ENCODE data around the gene NOC2L. TPM values are rescaled to one million over a fixed set of nuclear protein-coding genes. Genes with fewer than 3 reads are reported as not detected.

Gene NOC2L
- total RNA-seq, 4 donors from 2014 or later: 31.9 to 39.8 (median 34.6) TPM

DNA sequence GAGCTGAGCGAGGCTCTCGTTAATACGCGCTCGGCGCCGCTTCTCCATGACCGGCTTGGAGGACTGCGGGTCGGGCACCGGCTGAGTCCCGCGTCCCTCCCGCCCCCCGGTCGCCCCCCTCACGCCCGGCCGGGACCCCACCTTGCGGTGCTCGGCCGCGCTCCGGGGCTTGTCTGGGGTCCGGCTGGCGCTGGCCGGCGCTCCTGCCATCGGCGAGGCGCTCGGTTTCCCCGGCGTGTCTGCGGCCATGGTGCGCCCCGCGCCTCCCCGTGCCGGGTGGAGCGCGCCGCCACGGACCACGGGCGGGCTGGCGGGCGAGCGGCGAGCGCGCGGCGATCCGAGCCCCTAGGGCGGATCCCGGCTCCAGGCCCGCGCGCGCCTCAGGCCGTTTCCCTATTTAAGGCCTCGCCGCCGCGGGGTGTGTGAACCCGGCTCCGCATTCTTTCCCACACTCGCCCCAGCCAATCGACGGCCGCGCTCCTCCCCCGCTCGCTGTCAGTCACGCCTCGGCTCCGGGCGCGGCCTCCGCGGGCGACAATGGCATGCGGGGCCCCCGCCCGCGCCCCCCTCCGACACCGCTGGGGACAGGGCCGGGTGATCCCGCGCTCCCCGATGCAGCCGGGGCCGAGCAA lies 40.8 kb upstream of the NOC2L start, which contains the start of gene HES4:
HES4 (minus strand) TSS at position 373 of the 632 bp plus-strand sequence; CDS start at position 249, 124 bp downstream.
- 0 to 20% methylated on average over 2 to 8 of the region's 95 CpGs for WGBS, 2 donors
- intact Hi-C loops (cut with DNase I): no loop called here
- Histone ChIP-seq H3K27ac (peak within 1 kb of the TSS; percentile 94 to 97 (median 95)), H3K4me3 (replicated peaks in 1 of 3) (peak within 1 kb of the TSS; percentile 38 to 73 (median 54)), H3K36me3 (no peaks in the 10 kb centered on the region), H3K9me3 (no peaks in the 10 kb centered on the region), H3K4me1 (peaks cover 20 to 37% of the 10 kb centered on the region in 2 donors), H3K27me3 (no peaks in the 10 kb centered on the region)
- DNase-seq: peak; percentile 86 to 88
- TF ChIP-seq POLR2A (IDR thresholded peaks at IDR 0.05): peak; percentile 45 to 84
- TF ChIP-seq, protein P1, sequence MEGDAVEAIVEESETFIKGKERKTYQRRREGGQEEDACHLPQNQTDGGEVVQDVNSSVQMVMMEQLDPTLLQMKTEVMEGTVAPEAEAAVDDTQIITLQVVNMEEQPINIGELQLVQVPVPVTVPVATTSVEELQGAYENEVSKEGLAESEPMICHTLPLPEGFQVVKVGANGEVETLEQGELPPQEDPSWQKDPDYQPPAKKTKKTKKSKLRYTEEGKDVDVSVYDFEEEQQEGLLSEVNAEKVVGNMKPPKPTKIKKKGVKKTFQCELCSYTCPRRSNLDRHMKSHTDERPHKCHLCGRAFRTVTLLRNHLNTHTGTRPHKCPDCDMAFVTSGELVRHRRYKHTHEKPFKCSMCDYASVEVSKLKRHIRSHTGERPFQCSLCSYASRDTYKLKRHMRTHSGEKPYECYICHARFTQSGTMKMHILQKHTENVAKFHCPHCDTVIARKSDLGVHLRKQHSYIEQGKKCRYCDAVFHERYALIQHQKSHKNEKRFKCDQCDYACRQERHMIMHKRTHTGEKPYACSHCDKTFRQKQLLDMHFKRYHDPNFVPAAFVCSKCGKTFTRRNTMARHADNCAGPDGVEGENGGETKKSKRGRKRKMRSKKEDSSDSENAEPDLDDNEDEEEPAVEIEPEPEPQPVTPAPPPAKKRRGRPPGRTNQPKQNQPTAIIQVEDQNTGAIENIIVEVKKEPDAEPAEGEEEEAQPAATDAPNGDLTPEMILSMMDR (IDR thresholded peaks at IDR 0.05): no peak

DNA sequence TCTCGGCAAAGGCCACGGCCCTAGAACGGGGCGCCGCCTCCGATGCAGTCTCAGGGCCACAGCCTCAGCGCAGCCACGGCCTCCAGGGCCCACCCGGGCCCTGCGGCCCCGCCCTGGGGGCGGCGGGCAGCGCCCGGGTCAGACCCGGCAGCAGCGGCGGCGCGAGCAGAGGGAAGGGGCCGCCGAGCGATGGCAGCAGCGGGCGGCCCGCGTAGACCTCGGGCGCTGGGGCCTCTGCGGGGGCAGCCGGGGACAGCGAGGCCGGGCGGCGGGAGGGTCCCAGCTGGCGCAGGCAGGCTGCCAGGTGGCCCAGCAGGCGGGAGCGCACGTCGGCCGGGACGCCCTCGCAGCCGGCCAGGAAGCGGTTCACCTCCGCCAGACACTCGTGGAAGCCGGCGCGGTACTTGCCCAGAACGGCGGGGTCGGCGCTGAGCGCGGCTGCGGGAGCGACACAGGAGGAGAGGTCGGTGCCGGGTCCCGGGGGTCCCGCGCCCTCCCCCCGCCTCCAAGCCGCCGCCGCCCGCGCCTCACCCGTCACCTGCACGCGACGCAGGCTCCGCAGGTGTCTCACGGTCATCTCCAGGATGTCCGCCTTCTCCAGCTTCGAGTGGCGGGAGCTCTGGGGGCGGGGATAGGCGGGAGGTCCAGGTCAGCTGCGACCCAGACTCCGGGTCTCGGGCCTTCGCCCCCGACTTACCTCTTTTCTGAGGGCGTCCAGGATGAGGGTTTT lies 40.1 kb upstream of the NOC2L start:
- WGBS, 2 donors: no CpG with 5 or more reads among the region's 86 CpGs
- Histone ChIP-seq H3K27me3 (no peaks in the 10 kb centered on the region), H3K36me3 (no peaks in the 10 kb centered on the region), H3K4me3 (replicated peaks in 1 of 3) (peak overlapping the region in 1 of 3 donors; percentile 73), H3K27ac (peak overlapping the region; percentile 36 to 94 (median 75)), H3K4me1 (peaks cover 18 to 31% of the 10 kb centered on the region in 2 donors), H3K9me3 (no peaks in the 10 kb centered on the region)
- DNase-seq: peak in 1 of 2 donors; percentile 30
- TF ChIP-seq, protein P1 (IDR thresholded peaks at IDR 0.05): peak in 1 of 6 experiments; percentile 9
- no peak for TF ChIP-seq POLR2A (IDR thresholded peaks at IDR 0.05)
- intact Hi-C loops (cut with DNase I): no loop called here

DNA sequence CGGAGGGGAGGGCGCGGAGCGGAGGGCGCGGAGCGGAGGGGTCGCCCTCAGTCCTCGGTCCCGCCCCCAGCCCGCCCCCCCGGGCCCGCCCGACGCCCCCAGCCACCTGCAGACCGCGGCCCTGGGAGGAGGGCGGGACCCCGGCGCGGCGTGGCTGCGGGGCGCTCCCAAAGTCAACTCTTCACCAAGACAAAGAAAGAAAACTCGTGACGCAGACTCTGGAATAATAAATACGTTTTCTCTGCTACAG lies 39.6 kb upstream of the NOC2L start:
- DNase-seq: no peak
- peak overlapping the region in 1 of 3 donors; percentile 73 for H3K4me3 ChIP-seq (replicated peaks in 1 of 3)
- peak overlapping the region in 1 of 3 donors; percentile 75 for H3K27ac ChIP-seq
- H3K27me3 ChIP-seq: no peaks in the 10 kb centered on the region
- H3K9me3 ChIP-seq: no peaks in the 10 kb centered on the region
- TF ChIP-seq, protein P1 (IDR thresholded peaks at IDR 0.05): no peak
- TF ChIP-seq POLR2A (IDR thresholded peaks at IDR 0.05): no peak
- H3K36me3 ChIP-seq: no peaks in the 10 kb centered on the region
- H3K4me1 ChIP-seq: peaks cover 18 to 28% of the 10 kb centered on the region in 2 donors
- WGBS, 2 donors: 6% methylated on average over 10 of the region's 27 CpGs; no CpG with 5 or more reads in 1 of the 2 donors
- intact Hi-C loops (cut with DNase I): no loop called here

DNA sequence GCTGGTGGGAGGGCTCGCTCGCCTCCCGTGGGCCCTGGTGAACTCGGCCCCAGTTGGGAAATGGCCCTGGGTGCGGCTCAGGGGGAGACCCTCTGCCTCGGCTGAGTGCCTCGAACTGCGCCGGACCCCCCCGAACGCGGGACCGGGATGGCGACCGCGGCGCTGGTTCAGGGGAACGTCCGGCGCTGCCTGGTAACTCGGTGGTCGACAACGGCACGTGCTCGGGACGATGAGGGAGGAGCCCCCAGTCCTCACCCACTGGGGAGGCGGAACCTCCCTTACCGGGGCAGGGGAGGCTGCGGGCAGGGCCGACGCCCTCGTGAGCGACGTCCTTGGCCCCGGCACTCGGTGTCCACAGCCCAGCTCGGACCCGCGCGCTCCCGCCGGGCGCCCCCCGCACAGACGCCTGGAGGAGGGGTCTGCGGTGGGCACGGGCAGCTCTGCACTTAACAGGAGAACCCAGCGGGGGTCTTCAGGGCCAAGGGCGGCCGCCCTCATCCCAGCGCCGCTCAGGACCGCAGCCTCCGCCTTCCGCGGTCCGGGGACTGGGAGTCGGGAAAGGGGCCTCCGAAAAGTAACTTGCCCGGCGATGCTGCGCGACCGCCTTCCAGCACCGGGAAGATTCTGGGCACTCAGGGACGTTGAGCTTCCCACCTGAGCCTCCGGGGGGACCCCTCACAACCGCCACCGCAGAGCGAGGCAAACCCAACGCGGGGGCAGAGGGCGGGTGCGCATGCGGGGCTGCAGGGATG lies 39.1 kb upstream of the NOC2L start:
- H3K27ac ChIP-seq: peak overlapping the region in 1 of 3 donors; percentile 75
- no peaks in the 10 kb centered on the region for H3K27me3 ChIP-seq
- peak overlapping the region in 1 of 3 donors; percentile 73 for H3K4me3 ChIP-seq (replicated peaks in 1 of 3)
- intact Hi-C loops (cut with DNase I): no loop called here
- no peaks in the 10 kb centered on the region for H3K9me3 ChIP-seq
- WGBS, 2 donors: 30% methylated on average over 19 of the region's 75 CpGs; no CpG with 5 or more reads in 1 of the 2 donors
- no peak for DNase-seq
- no peaks in the 10 kb centered on the region for H3K36me3 ChIP-seq
- peaks cover 18 to 28% of the 10 kb centered on the region in 2 donors for H3K4me1 ChIP-seq
- TF ChIP-seq POLR2A (IDR thresholded peaks at IDR 0.05): no peak
- TF ChIP-seq, protein P1 (IDR thresholded peaks at IDR 0.05): no peak

All from thyroid gland (tissue), 4 donors.